GM12865 (cell line): ENCODE data around the gene TOR3A.

Experiments
- DNase-seq: peaks from one replicate; pipeline ENCODE4 v3.0.0; 2010; ENCODE audit warnings: low read depth
- H3K4me3 ChIP-seq: 2 replicates; pipeline ENCODE4 v1.5.1; 2011; ENCODE audit warnings: mild to moderate bottlenecking, low read depth, low read length, control low read depth
- CTCF ChIP-seq: IDR thresholded peaks from 2 replicates; pipeline ENCODE4 v1.5.1; 2011; ENCODE audit warnings: low read length, control low read depth, low read depth, inconsistent platforms; ENCODE audit not compliant: insufficient read depth; ENCODE audit errors: missing control alignments

The TOR3A gene

GRCh38 chr1:179095377-179095776 is 13.5 kb downstream of the TOR3A start:
- no peak for DNase-seq
- no peak for TF ChIP-seq CTCF
- no peak overlapping the region for H3K4me3 ChIP-seq

DNA sequence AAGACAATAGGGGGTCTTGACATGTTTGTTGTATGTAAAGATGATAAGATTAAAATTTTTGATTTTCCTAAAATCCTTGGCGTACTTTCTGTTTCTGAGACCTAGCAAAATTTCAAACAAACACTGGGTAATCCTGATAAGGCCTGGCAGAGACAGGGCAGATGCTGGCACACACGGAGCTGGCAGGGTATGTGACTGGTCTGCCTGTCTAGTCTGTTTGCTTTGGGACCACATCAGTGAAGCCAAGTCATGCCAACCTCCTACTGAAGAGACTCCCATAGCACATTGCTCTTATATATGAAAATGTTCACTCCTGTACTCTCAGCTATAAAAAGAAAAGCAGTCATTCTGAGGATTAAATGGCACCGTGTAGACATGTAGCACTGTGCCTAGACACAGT is 14.1 kb downstream of the TOR3A start:
- no peak overlapping the region for H3K4me3 ChIP-seq
- TF ChIP-seq CTCF: no peak
- no peak for DNase-seq

- no peak for DNase-seq
- no peak for TF ChIP-seq CTCF
- no peak overlapping the region for H3K4me3 ChIP-seq
These were observed 18.0 kb downstream of the TOR3A start for GRCh38 chr1:179099891-179100290.

- no peak overlapping the region for H3K4me3 ChIP-seq
- TF ChIP-seq CTCF: no peak
- DNase-seq: no peak
These were observed 19.7 kb downstream of the TOR3A start for GRCh38 chr1:179101566-179101965.

GRCh38 chr1:179103999-179104398 is 22.1 kb downstream of the TOR3A start:
- TF ChIP-seq CTCF: no peak
- DNase-seq: no peak
- no peak overlapping the region for H3K4me3 ChIP-seq

- TF ChIP-seq CTCF: no peak
- no peak for DNase-seq
- no peak overlapping the region for H3K4me3 ChIP-seq
These were observed 22.9 kb downstream of the TOR3A start for GRCh38 chr1:179104611-179105250.

DNA sequence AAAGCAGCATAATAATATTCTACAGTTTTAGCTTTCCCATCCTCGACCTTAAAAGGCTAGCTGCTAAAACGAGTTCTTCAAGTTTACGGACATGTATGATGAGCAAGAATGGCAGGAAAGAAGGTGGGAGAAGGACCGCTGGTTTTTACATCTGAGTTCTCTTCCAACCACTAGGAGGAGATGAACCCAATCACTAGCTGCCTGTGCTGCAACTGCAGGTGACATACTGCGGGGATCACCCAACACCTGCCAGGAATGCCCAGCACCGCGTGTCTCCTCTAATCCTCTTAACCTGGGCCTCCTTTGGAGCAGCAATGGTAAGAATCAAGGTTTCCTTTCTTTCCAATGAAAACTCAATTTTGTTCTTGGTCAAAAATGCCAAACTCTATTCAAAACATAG is 23.5 kb downstream of the TOR3A start:
- peak; percentile 18 for TF ChIP-seq CTCF
- peak; percentile 30 for DNase-seq

More for the DNA sequence above, 23.5 kb downstream of the TOR3A start:
- H3K4me3 ChIP-seq: no peak overlapping the region
